Peyer's patch (tissue), 4 donors: Measurements from ENCODE around the gene ALAS1.

Source experiments
- CTCF ChIP-seq, 6 experiments: fragments of 450-650 bp in 4 of 6; fragments of 200-600 bp in 2 of 6; sonication (generic) in 1 of 6; IDR thresholded peaks; one replicate each; pipeline ENCODE4 v1.5.1; 2017 to 2019; ENCODE audit warnings: antibody characterized with exemption in 6 of 6, mild to moderate bottlenecking in 3 of 6, moderate library complexity in 1 of 6
- POLR2A ChIP-seq, 2 donors: fragments of 450-650 bp; IDR thresholded peaks; one replicate each; pipeline ENCODE4 v1.5.1; 2017; ENCODE audit warnings: antibody characterized with exemption in 2 of 2, mild to moderate bottlenecking in 2 of 2, moderate library complexity in 2 of 2

- TF ChIP-seq CTCF (IDR thresholded peaks at IDR 0.05): no peak
- no peak for TF ChIP-seq POLR2A (IDR thresholded peaks at IDR 0.05)
Observed at GRCh38 chr3:52203701-52204100, 5.7 kb downstream of the ALAS1 start.
